HG03520 (cell line): ENCODE data around the gene UGT1A9.

ENCODE experiments used
- ATAC-seq: cut with Tn5 transposase; IDR thresholded peaks from one replicate; pipeline ENCODE4 v1.9.1; 2021; ENCODE audit warnings: mild to moderate bottlenecking, moderate library complexity; ENCODE audit not compliant: unreplicated experiment

The UGT1A9 gene

GRCh38 chr2:233756429-233757081, 84.9 kb downstream of the UGT1A9 start:
- ATAC-seq = no peak

DNA sequence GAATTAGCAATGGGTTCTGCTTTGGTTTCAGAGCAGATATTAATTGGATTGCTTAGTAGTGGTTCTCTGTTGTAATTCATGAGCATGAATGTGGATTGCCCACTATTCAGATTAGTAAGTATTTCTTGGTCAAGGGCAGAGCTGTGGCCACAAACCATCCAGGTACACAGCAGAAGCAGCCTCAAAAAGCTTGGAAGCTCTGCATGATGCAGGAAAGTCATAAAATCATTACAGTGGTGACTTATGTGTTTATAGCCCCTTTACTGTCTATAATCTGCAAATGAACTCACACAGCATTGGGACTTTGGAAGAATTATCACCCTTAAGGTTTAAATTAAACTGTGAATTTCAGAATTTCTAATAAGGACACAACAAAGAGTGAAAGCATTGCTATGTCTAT, 86.4 kb downstream of the UGT1A9 start:
- ATAC-seq = no peak

DNA sequence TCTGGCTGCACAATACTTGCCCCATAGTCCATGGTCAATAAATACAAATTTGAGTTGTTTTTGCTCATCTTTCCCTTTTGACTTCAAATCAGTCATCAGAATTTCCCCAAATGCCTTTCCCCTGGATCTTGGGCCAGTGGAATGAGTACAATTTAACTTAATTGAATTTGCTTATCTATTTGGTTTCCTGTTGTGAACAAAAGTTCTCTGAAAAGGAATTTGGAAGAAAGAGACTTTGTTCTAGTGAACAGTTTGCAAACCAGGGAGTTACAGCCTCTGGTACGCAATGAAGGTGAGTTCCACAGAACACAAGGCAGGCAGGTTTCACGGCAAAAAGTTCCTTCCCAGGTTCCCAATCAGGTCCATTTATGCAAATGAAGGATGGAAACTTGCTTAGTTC, 87.2 kb downstream of the UGT1A9 start:
- ATAC-seq = no peak

DNA sequence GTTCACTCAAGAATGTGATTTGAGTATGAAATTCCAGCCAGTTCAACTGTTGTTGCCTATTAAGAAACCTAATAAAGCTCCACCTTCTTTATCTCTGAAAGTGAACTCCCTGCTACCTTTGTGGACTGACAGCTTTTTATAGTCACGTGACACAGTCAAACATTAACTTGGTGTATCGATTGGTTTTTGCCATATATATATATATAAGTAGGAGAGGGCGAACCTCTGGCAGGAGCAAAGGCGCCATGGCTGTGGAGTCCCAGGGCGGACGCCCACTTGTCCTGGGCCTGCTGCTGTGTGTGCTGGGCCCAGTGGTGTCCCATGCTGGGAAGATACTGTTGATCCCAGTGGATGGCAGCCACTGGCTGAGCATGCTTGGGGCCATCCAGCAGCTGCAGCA, 88.3 kb downstream of the UGT1A9 start, which contains the start of gene UGT1A1:
Gene UGT1A1, plus strand, starts transcription at position 228 of the 400 bp plus-strand sequence. Its CDS starts 18 bp downstream, at position 246.
- no peak for ATAC-seq

DNA sequence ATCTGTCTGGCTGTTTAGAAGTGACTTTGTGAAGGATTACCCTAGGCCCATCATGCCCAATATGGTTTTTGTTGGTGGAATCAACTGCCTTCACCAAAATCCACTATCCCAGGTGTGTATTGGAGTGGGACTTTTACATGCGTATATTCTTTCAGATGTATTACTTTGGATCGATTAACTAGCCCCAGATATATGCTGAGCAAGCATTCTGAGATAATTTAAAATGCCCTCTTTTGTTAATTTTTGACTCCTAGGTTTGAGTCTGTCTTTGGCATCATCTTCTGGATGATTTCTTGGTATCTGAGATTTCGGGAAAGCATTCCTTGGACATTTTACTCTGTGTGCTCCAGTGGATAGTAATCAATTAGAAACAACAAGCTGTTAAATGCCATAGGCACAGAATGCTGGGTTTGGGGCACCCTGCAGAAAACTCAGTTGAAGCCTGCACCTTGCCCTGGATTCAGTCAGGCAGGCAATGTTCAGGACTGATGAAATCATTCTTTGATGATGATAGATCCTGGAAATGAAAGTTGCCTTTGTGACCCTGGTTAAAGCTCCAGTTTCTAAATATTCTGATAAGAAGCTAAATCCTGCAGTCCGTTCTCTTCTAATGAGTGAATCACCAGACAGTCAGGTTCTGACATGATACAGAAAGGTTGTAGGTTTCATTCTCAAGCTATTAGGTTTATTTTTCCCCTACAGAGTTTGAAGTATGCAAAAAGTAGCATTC, 89.5 kb downstream of the UGT1A9 start:
- no peak for ATAC-seq

DNA sequence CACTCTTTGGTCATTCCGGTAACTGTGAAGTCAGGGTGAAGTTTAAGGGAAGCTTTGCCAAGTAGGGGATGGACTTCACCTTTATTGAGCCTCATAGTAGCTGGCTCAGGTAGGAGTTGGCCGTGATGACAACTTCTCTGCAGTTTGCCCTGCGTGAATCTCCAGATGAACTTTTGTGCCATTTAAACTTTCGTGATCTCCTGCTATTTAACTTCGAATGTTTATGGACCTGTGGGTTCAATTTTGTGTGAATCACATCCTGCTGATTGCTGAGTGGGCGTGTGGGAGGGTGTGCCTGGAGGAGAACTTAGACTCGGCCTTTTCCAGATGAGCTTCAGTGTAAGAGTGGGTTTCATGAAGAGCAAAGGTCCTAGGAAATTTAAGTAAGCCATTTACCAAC, 92.6 kb downstream of the UGT1A9 start:
- no peak for ATAC-seq

DNA sequence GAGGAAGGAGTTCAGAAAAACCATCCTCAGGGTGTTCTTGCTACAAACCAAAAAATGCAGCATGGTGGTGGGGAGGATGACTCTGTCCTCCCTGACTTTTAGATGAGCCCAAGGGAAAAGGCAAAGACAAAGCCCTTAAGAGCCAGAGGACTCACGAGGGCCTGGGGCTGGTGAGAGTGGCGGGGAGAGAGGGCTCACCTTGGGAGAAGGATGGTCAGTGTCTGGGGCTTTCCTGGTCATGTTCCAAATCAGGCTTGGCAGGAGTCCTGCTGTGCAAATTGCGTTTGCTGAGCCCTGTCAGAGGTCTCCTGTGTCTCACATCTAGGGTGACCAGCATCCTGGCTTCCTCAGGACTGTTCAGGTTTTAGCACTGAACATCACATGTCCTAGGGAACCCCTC, 93.1 kb downstream of the UGT1A9 start:
- no peak for ATAC-seq

- ATAC-seq = no peak
These were observed 94.7 kb downstream of the UGT1A9 start for GRCh38 chr2:233766416-233766815.

DNA sequence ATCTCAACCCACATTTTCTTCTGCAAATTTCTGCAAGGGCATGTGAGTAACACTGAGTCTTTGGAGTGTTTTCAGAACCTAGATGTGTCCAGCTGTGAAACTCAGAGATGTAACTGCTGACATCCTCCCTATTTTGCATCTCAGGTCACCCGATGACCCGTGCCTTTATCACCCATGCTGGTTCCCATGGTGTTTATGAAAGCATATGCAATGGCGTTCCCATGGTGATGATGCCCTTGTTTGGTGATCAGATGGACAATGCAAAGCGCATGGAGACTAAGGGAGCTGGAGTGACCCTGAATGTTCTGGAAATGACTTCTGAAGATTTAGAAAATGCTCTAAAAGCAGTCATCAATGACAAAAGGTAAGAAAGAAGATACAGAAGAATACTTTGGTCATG, 96.4 kb downstream of the UGT1A9 start:
- no peak for ATAC-seq

DNA sequence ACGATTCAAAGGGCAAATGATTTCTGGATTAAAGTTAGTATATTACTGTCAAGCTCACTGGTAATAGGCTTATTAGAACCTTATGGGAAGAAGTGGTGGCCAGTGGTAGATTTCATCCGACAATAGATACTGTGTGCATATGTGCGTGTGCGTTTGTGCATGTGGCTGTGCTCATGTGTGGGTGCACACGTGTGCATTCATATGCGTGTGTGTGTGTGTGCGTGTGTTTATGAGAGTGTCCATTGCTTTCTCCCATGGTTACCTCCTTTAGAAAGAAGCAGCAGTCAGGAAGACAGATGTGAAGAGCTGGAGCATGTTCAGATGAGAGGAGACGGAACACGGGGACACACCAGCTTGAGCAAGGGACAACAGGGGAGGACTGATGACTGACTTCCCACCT, 97.6 kb downstream of the UGT1A9 start:
- no peak for ATAC-seq

GRCh38 chr2:233772153-233772552, 100.5 kb downstream of the UGT1A9 start:
- ATAC-seq = no peak

- ATAC-seq = no peak
These were observed 100.9 kb downstream of the UGT1A9 start for GRCh38 chr2:233772583-233772982.

DNA sequence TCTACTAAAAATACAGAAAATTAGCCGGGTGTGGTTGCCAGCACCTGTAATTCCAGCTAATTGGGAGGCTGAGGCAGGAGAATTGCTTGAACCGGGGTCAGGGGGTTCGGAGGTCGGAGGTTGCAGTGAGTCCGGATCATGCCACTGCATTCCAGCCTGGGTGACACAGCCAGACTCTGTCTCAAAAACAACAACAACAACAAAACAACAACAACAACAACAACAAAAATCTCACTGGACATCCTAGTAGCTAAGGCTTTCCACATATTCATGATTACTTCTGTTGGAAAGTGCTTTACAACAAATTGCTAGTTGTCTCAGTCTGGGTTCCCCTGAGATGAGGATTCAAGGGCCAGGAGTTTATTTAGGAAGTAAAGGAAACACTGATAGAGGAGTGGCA, 102.2 kb downstream of the UGT1A9 start:
- no peak for ATAC-seq

GRCh38 chr2:233775414-233775813, 103.7 kb downstream of the UGT1A9 start:
- no peak for ATAC-seq

DNA sequence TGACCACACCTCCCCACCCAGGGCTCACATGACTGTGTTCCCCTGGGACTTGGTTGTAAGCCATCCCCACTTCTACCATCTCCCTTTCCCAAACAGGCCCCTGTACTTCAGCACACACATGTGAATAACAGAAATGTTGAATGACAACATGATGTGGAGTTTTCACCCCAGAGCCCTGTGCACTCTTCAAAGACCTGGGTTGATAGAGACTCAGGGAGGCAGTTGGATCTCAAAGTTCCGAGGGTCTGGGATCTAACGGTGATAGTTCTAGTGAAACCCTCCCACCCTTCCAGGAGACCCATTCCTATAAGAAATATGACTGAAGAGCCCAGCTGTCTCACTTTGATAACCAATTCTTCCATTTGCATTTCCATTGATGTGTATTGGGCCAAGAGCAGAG, 106.3 kb downstream of the UGT1A9 start, which contains the start of gene MROH2A:
Gene MROH2A, plus strand, starts transcription at position 301 of the 400 bp plus-strand sequence. CDS start 1,029 bp downstream, outside the sequence.
- ATAC-seq = no peak

DNA sequence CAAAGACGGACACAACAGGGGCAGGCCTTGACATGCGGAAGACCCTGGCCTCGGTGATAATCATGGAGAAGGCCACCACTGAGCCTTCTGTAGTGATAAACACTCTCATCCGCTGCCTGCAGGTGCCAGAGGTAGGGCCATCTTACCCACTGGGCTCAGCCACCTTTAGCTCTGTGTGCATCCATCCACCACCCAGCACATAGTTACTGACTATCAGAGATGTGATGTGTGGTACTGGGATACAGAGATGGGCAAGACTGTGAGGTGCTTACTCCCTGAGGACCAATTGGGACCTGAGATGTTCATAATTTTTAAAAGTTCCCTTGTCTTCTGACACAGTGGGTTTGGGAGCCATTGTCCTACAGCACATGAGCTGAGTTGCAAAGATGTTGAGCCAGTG, 108.0 kb downstream of the UGT1A9 start:
- no peak for ATAC-seq

DNA sequence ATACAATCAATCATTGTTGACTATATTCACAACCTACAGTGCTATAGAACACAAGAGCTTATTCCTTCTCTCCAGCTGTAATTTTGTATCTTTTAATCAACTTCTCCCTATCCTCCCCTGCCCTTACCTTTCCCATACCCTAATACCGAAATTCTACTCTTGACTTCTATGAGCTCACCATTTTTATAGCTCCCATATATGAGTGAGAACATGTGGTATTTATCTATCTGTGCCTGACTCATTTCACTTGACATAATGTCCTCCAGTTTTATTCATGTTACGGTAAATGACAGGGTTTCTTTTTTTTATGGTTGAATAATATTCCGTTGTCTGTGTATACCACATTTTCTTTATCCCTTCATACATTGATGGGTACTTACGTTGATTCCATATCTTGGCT, 109.1 kb downstream of the UGT1A9 start:
- no peak for ATAC-seq

DNA sequence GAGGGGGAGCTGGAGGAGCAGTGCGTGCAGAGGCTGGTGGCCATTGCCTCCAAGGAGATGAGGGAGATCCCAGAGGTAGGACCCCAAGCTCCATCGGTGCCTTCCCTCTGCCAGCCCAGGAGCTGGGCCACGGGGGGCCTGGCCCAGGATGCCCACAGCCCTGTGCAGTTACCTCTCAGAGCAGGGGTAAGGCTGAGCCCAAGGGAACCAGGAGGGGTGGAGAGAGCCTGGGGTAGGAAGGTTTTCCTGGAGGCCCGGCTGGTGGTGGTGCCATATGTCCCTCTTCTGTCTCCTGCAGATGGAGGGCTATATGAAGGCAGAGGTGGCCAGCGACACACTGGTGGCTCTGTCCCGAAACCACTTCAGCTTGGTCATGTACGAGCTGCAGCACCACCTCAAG, 117.9 kb downstream of the UGT1A9 start:
- no peak for ATAC-seq

DNA sequence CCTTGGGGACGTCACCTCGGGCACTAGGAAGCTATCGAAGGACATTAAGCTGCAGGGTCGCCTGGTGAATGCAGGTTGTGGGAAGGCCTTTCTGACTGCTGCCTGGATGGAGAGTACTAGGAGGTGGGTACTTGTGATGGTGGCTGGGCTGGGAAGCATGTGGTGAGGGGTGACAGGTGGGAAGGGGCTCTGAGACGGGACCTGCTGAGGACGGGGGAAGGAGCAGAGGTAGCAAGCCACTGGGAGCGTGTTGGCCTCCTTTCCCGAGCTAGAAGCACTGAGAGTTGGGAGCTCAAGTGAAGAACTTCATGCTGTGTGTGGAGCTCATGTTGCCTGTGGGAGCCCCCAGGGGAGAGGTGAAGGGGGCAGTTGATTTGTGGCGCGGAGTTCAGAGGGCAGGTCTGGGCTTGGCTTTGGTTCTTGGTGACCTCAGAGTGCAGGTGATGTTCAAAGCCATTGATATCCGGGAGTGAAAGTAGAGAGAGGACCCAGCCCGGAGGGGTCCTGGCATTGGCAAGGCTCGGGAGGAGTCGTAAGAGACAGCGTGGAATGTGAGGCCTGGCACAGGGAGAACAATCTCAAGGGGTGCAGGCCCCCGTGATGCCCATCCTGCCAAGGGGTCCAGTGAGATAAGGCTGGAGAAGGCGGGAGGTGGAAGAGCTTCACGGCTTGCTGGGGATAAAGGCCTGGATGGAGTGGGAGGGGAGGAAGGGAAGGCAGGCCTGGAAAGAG, 119.6 kb downstream of the UGT1A9 start:
- ATAC-seq = no peak

GRCh38 chr2:233791883-233792329, 120.2 kb downstream of the UGT1A9 start:
- ATAC-seq = no peak

DNA sequence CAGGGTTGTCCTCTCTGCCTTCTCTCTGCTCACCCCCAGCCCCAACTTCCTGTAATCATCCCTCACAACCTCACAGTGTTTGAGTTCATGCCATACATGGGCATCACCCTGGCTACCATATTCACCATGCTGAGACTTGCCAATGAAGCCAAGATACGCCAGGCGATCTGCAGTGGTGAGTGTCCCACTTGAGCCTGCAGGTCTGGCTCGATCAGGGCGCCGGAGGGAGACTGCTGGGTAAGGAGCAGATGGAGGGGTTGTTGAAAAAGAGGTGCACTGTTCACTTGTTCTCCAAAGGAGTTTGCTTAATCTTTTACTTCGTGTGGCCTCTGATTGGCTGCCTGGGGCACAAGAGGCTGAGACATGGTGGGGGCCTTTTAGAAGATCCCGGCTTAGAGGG, 121.0 kb downstream of the UGT1A9 start:
- no peak for ATAC-seq
